ENCODE data around the gene TMEM26.
"Not testable (repeated sequence)": the region's sequence is repeated elsewhere in the genome, so short reads cannot be mapped to it uniquely, and the experiment has no call there.

TMEM26 gene

GRCh38 chr10:61397175-61397986, 55.8 kb downstream of the TMEM26 start:
- DNase-seq (ENCODE audit: low read depth in 2 of 2): peak; percentile 58 to 91
- TF ChIP-seq CTCF (IDR thresholded peaks at IDR 0.05; ENCODE audit: low read depth, low read length): no peak
- H3K4me3 ChIP-seq (replicated peaks in 1 of 2; ENCODE audit: low read depth in 2 of 2, low read length in 2 of 2): peak overlapping the region in 1 of 2 donors; percentile 26

GRCh38 chr10:61391281-61391680, 61.9 kb downstream of the TMEM26 start:
- no peak for DNase-seq (ENCODE audit: low read depth in 2 of 2)
- no peak for TF ChIP-seq CTCF (IDR thresholded peaks at IDR 0.05; ENCODE audit: low read depth, low read length)
- H3K4me3 ChIP-seq (replicated peaks in 1 of 2; ENCODE audit: low read depth in 2 of 2, low read length in 2 of 2): no peak overlapping the region

GRCh38 chr10:61390851-61391250, 62.3 kb downstream of the TMEM26 start:
- no peak for DNase-seq (ENCODE audit: low read depth in 2 of 2)
- no peak overlapping the region for H3K4me3 ChIP-seq (replicated peaks in 1 of 2; ENCODE audit: low read depth in 2 of 2, low read length in 2 of 2)
- TF ChIP-seq CTCF (IDR thresholded peaks at IDR 0.05; ENCODE audit: low read depth, low read length): no peak

GRCh38 chr10:61389887-61390286, 63.3 kb downstream of the TMEM26 start:
- DNase-seq (ENCODE audit: low read depth in 2 of 2): no peak
- no peak for TF ChIP-seq CTCF (IDR thresholded peaks at IDR 0.05; ENCODE audit: low read depth, low read length)
- no peak overlapping the region for H3K4me3 ChIP-seq (replicated peaks in 1 of 2; ENCODE audit: low read depth in 2 of 2, low read length in 2 of 2)

- H3K4me3 ChIP-seq (replicated peaks in 1 of 2; ENCODE audit: low read depth in 2 of 2, low read length in 2 of 2); DNase-seq (ENCODE audit: low read depth in 2 of 2): not testable (repeated sequence)
These were observed 64.2 kb downstream of the TMEM26 start for GRCh38 chr10:61388986-61389385.

- no peak overlapping the region for H3K4me3 ChIP-seq (replicated peaks in 1 of 2; ENCODE audit: low read depth in 2 of 2, low read length in 2 of 2)
- no peak for DNase-seq (ENCODE audit: low read depth in 2 of 2)
- TF ChIP-seq CTCF (IDR thresholded peaks at IDR 0.05; ENCODE audit: low read depth, low read length): no peak
These were observed 67.8 kb downstream of the TMEM26 start for GRCh38 chr10:61385231-61386001.

- not testable (repeated sequence) for DNase-seq (ENCODE audit: low read depth in 2 of 2)
These were observed 72.0 kb downstream of the TMEM26 start for GRCh38 chr10:61381153-61381552.

More at GRCh38 chr10:61381153-61381552, 72.0 kb downstream of the TMEM26 start:
- H3K4me3 ChIP-seq (replicated peaks in 1 of 2; ENCODE audit: low read depth in 2 of 2, low read length in 2 of 2): not testable (repeated sequence)

All from cardiac fibroblast (primary cell).